ENCODE measurements around the gene ARL14EP. TPM values are rescaled to one million over a fixed set of nuclear protein-coding genes. Genes with fewer than 3 reads are reported as not detected.

Gene ARL14EP
- total and polyA plus RNA-seq, 2 of the 8 experiments (the other 6 are each of a cell fraction or from before 2014, with no cell fraction given): 14.3 to 29.6 TPM

- Histone ChIP-seq H3K4ac (replicated peaks; ENCODE audit: insufficient read length, low read depth, low read length) (no peak overlapping the region), H2AFZ (ENCODE audit: low read length) (no peak overlapping the region), H2BK5ac (ENCODE audit: low read depth, low read length) (no peak overlapping the region), H3K9ac (replicated peaks in 1 of 4; ENCODE audit: extremely low read depth in 1 of 4, low read depth in 3 of 4, low read length in 3 of 4) (no peak overlapping the region), H2BK12ac (ENCODE audit: low read depth, low read length) (no peak overlapping the region), H3K56ac (replicated peaks; ENCODE audit: insufficient read length, low read depth, low read length) (no peak overlapping the region), H3K4me3 (ENCODE audit: extremely low read depth in 1 of 4, insufficient read depth in 2 of 4, low read depth in 3 of 4, low read length in 4 of 4) (no peak overlapping the region), H3K27me3 (replicated peaks in 1 of 4; ENCODE audit: control insufficient read depth in 3 of 4, extremely low read depth in 1 of 4, insufficient read depth in 3 of 4, low read length in 3 of 4) (no peaks in the 10 kb centered on the region), H3K18ac (ENCODE audit: extremely low read depth, low read length) (no peak overlapping the region), H3K23ac (ENCODE audit: insufficient read length) (no peak overlapping the region), H3K27ac (ENCODE audit: low read depth, low read length) (no peak overlapping the region), H2BK120ac (replicated peaks; ENCODE audit: low read depth, low read length) (no peak overlapping the region), H4K91ac (replicated peaks; ENCODE audit: insufficient read length, low read length) (no peak overlapping the region), H2BK15ac (ENCODE audit: low read length) (no peak overlapping the region), H4K5ac (ENCODE audit: insufficient read length, low read depth, low read length) (no peak overlapping the region), H3K9me3 (ENCODE audit: insufficient read depth in 2 of 2, low read depth in 1 of 2, low read length in 1 of 2) (no peaks in the 10 kb centered on the region), H3K14ac (ENCODE audit: insufficient read length) (no peak overlapping the region), H4K20me1 (replicated peaks in 1 of 2; ENCODE audit: control insufficient read depth in 1 of 2, insufficient read depth in 2 of 2, low read length in 2 of 2) (peaks cover 0 to 3% of the 10 kb centered on the region in 2 experiments), H3K23me2 (ENCODE audit: low read depth, low read length) (no peaks in the 10 kb centered on the region), H3K36me3 (ENCODE audit: control insufficient read depth in 2 of 4, insufficient read depth in 4 of 4, low read length in 3 of 4) (peaks cover 2 to 36% (median 8%) of the 10 kb centered on the region in 4 experiments; a peak in 4 of 8 replicates), H4K8ac (ENCODE audit: extremely low read depth, insufficient read depth, low read length) (no peak overlapping the region), H3K79me1 (ENCODE audit: low read depth, low read length) (0 out of 2 replicates have a peak, but pooled peaks cover 2% of the 10 kb centered on the region), H2AK5ac (ENCODE audit: low read depth, low read length) (no peak overlapping the region), H3K4me2 (ENCODE audit: insufficient read depth in 1 of 2, low read depth in 2 of 2, low read length in 2 of 2) (no peak overlapping the region), H2BK20ac (ENCODE audit: low read length) (no peak overlapping the region), H3K4me1 (replicated peaks in 1 of 4; ENCODE audit: control insufficient read depth in 3 of 4, insufficient read depth in 4 of 4, low read length in 3 of 4) (peaks cover 0 to 1% (median 0%) of the 10 kb centered on the region in 4 experiments; a peak in 1 of 7 replicates), H3K79me2 (ENCODE audit: control insufficient read depth in 1 of 2, insufficient read depth in 2 of 2, low read length in 2 of 2) (peaks cover 0 to 59% of the 10 kb centered on the region in 2 experiments; a peak in 2 of 4 replicates)
- 89% methylated on average over 4 of the region's 4 CpGs; no CpG with 5 or more reads in 1 of the 2 experiments for WGBS, 2 experiments (ENCODE audit: extremely low coverage in 1 of 2, insufficient coverage in 1 of 2, insufficient read length in 1 of 2, insufficient replicate concordance in 2 of 2, low coverage in 1 of 2, low lambda C conversion rate in 2 of 2, missing lambda C conversion rate in 1 of 2)
- CTCF ChIA-PET (ENCODE audit: partially characterized antibody): no interaction called here
- no peak for FAIRE-seq
- DNase-seq (ENCODE audit: low read depth in 1 of 2, low spot score in 2 of 2): no peak
- POLR2A ChIA-PET (ENCODE audit: partially characterized antibody): no interaction called here
- no peak for TF ChIP-seq TAF1 (IDR thresholded peaks at IDR 0.05; ENCODE audit: low read depth, low read length)
- no peak for TF ChIP-seq CHD1 (IDR thresholded peaks at IDR 0.05; ENCODE audit: low read depth, low read length)
- TF ChIP-seq CBX8 (IDR thresholded peaks at IDR 0.05; ENCODE audit: borderline replicate concordance, low read depth, low read length): no peak
- TF ChIP-seq JUN (IDR thresholded peaks at IDR 0.05; ENCODE audit: low read depth, low read length): no peak
- TF ChIP-seq ATF2 (IDR thresholded peaks at IDR 0.05; ENCODE audit: low read length): no peak
- TF ChIP-seq GTF2F1 (IDR thresholded peaks at IDR 0.05; ENCODE audit: borderline replicate concordance, low read depth, low read length): no peak
- no peak for TF ChIP-seq HDAC6 (IDR thresholded peaks at IDR 0.05; ENCODE audit: low read depth, low read length)
- TF ChIP-seq RAD21 (IDR thresholded peaks at IDR 0.05 in 1 of 2, conservative IDR thresholded peaks at IDR 0.05 in 1 of 2; ENCODE audit: low read depth in 2 of 2, low read length in 2 of 2): no peak
- TF ChIP-seq CTBP2 (IDR thresholded peaks at IDR 0.05; ENCODE audit: borderline replicate concordance, insufficient read depth, insufficient read length, low read length): no peak
- no peak for TF ChIP-seq SRF (IDR thresholded peaks at IDR 0.05; ENCODE audit: low read depth, low read length)
- no peak for TF ChIP-seq SIX5 (IDR thresholded peaks at IDR 0.05; ENCODE audit: low read depth, low read length)
Measured at GRCh38 chr11:30329150-30329940, 6.4 kb downstream of the ARL14EP start.

Data from H1 (cell line).